Mesendoderm (in vitro differentiated cells): ENCODE results near the gene LITAF.

ENCODE experiments used
- DNase-seq: peaks from one replicate; pipeline ENCODE4 v3.0.0; 2013
- H2AK5ac ChIP-seq: 2 replicates; pipeline ENCODE4 v1.6.1; 2013; ENCODE audit warnings: low read length, inconsistent platforms
- H2BK120ac ChIP-seq: 2 replicates; pipeline ENCODE4 v1.6.1; 2013; ENCODE audit warnings: low read depth, mild to moderate bottlenecking, low read length, moderate library complexity, mixed read lengths
- H2BK15ac ChIP-seq: replicated peaks from 2 replicates; pipeline ENCODE4 v1.6.1; 2013; ENCODE audit warnings: low read depth, mild to moderate bottlenecking, moderate library complexity
- H2BK5ac ChIP-seq: 2 replicates; pipeline ENCODE4 v1.6.1; 2013; ENCODE audit warnings: low read length, inconsistent platforms
- H3K18ac ChIP-seq: 2 replicates; pipeline ENCODE4 v1.6.1; 2013; ENCODE audit warnings: mild to moderate bottlenecking, low read length, mixed read lengths
- H3K23ac ChIP-seq: one replicate; pipeline ENCODE4 v1.6.1; 2013; ENCODE audit warnings: low read length
- H3K27ac ChIP-seq: 2 replicates; pipeline ENCODE4 v1.5.1; 2013; ENCODE audit warnings: low read depth, mild to moderate bottlenecking, inconsistent platforms, low read length, moderate library complexity
- H3K27me3 ChIP-seq: 2 replicates; pipeline ENCODE4 v1.6.1; 2013; ENCODE audit warnings: low read length, control low read depth, mild to moderate bottlenecking, inconsistent platforms; ENCODE audit not compliant: insufficient read depth, poor library complexity
- H3K36me3 ChIP-seq: 2 replicates; pipeline ENCODE4 v1.6.1; 2013; ENCODE audit warnings: low read length, inconsistent platforms; ENCODE audit not compliant: control insufficient read depth, insufficient read depth
- H3K4ac ChIP-seq: one replicate; pipeline ENCODE4 v1.6.1; 2013; ENCODE audit warnings: low read depth, mild to moderate bottlenecking, low read length, moderate library complexity
- H3K4me1 ChIP-seq: 2 replicates; pipeline ENCODE4 v1.6.1; 2013; ENCODE audit warnings: low read depth, low read length, inconsistent platforms; ENCODE audit not compliant: control insufficient read depth
- H3K4me2 ChIP-seq: 2 replicates; pipeline ENCODE4 v1.6.1; 2013; ENCODE audit warnings: low read length
- H3K4me3 ChIP-seq: 2 replicates; pipeline ENCODE4 v1.5.1; 2013; ENCODE audit warnings: mild to moderate bottlenecking, low read length
- H3K56ac ChIP-seq: one replicate; pipeline ENCODE4 v1.6.1; 2013; ENCODE audit warnings: low read length
- H3K79me1 ChIP-seq: 2 replicates; pipeline ENCODE4 v1.6.1; 2013; ENCODE audit warnings: low read length, inconsistent platforms
- H3K79me2 ChIP-seq: 2 replicates; pipeline ENCODE4 v1.6.1; 2013; ENCODE audit warnings: mild to moderate bottlenecking, low read length; ENCODE audit not compliant: control insufficient read depth, insufficient read depth
- H3K9ac ChIP-seq: 2 replicates; pipeline ENCODE4 v1.6.1; 2013; ENCODE audit warnings: low read length, inconsistent platforms
- H4K5ac ChIP-seq: one replicate; pipeline ENCODE4 v1.6.1; 2013; ENCODE audit warnings: low read length
- H4K8ac ChIP-seq: one replicate; pipeline ENCODE4 v1.6.1; 2013; ENCODE audit warnings: low read depth, mild to moderate bottlenecking, control low read depth, low read length, moderate library complexity
- WGBS: extraction: QIAGEN DNeasy Blood & Tissue Kit; methylation state at CpG from one replicate; pipeline ENCODE4 v1.1.7; 2013; ENCODE audit warnings: low lambda C conversion rate, missing lambda C conversion rate; ENCODE audit not compliant: insufficient coverage; ENCODE audit errors: extremely low coverage; 5-methylcytosine and 5-hydroxymethylcytosine counted together

Gene LITAF

DNA sequence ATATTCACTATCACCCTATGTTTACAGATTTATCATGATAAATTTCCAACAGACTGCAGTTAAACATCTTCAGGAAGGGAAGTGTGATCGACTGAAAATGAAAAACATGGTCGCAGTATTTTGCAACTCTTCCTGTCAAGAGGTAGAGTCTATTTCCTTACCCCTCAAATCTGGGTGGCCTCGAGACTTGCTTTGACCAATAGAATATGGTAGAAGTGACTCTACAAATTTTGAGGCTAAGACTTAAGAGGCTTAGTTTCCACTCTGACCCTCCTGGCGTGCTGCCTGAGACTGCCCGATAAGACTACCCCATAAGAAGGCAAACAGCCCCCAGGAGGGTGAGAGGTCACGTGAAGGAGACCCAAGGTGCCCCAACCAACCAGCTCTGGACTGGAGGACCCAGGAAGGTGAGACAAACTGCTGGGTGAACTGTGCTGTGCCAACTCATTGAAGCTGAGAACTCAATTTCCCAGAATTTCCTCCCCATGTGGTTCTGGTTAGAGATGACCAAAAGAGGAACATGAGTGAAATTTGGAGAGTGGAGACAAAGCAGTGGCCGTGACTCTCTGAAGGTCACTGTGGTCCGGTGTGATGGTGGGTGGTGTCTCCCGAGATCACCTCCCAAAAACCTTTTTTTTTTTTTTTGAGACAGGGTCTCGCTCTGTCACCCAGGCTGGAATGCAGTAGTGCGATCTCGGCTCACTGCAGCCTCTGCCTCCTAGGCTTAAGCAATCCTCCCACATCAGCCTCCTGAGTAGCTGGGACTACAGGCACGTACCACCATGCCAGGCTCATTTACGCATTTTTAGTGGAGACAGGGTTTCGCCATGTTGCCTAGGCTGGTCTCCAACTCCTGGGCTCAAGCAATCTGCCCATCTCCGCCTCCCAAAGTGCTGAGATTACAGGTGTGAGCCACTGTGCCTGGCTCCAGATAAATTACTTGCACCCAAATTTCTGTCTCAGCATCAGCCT is 38.2 kb upstream of the LITAF start:
- Histone ChIP-seq H3K79me2 (no peaks in the 10 kb centered on the region), H2BK5ac (no peak overlapping the region), H3K4me1 (no peaks in the 10 kb centered on the region), H3K4ac (no peak overlapping the region), H3K79me1 (no peaks in the 10 kb centered on the region), H3K56ac (no peak overlapping the region), H2BK120ac (no peak overlapping the region), H2BK15ac (no peak overlapping the region), H3K9ac (no peak overlapping the region), H3K4me3 (no peak overlapping the region), H2AK5ac (no peak overlapping the region), H3K36me3 (no peaks in the 10 kb centered on the region), H3K18ac (no peak overlapping the region), H3K4me2 (no peak overlapping the region), H3K27me3 (no peaks in the 10 kb centered on the region), H3K27ac (no peak overlapping the region), H3K23ac (no peak overlapping the region), H4K5ac (no peak overlapping the region), H4K8ac (no peak overlapping the region)
- no CpG with 5 or more reads among the region's 16 CpGs for WGBS
- DNase-seq = no peak

DNA sequence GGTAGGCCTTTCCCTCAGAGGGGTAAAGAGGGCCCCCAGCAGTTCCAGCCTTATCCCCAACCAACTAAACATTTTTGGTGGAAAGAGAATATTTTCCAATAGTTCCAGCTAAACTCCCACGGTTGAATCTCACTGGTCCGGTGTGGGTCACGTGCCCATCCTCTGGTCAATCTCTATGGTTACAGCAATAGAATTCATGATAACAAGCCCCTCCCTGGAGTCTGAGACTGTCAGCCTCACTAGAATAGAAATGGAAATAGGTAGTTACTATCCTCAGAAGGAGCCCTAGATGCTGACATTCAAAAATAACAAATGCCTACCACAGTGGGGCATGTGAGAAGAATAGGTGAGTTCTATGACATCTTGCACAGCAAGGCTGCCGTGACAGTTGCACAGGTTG is 37.5 kb upstream of the LITAF start:
- no peak overlapping the region for H2AK5ac ChIP-seq
- no peak overlapping the region for H3K56ac ChIP-seq
- H4K5ac ChIP-seq = no peak overlapping the region
- H3K27ac ChIP-seq = no peak overlapping the region
- no peak for DNase-seq
- no peaks in the 10 kb centered on the region for H3K36me3 ChIP-seq
- no peak overlapping the region for H4K8ac ChIP-seq
- H2BK5ac ChIP-seq = no peak overlapping the region
- H2BK15ac ChIP-seq = no peak overlapping the region
- no peak overlapping the region for H3K23ac ChIP-seq
- H3K4me2 ChIP-seq = no peak overlapping the region
- H3K79me1 ChIP-seq = no peaks in the 10 kb centered on the region
- H3K4me1 ChIP-seq = no peaks in the 10 kb centered on the region
- H3K9ac ChIP-seq = no peak overlapping the region
- no CpG with 5 or more reads among the region's 4 CpGs for WGBS
- H2BK120ac ChIP-seq = no peak overlapping the region
- no peak overlapping the region for H3K18ac ChIP-seq
- no peak overlapping the region for H3K4ac ChIP-seq
- no peaks in the 10 kb centered on the region for H3K27me3 ChIP-seq
- no peak overlapping the region for H3K4me3 ChIP-seq
- no peaks in the 10 kb centered on the region for H3K79me2 ChIP-seq

DNA sequence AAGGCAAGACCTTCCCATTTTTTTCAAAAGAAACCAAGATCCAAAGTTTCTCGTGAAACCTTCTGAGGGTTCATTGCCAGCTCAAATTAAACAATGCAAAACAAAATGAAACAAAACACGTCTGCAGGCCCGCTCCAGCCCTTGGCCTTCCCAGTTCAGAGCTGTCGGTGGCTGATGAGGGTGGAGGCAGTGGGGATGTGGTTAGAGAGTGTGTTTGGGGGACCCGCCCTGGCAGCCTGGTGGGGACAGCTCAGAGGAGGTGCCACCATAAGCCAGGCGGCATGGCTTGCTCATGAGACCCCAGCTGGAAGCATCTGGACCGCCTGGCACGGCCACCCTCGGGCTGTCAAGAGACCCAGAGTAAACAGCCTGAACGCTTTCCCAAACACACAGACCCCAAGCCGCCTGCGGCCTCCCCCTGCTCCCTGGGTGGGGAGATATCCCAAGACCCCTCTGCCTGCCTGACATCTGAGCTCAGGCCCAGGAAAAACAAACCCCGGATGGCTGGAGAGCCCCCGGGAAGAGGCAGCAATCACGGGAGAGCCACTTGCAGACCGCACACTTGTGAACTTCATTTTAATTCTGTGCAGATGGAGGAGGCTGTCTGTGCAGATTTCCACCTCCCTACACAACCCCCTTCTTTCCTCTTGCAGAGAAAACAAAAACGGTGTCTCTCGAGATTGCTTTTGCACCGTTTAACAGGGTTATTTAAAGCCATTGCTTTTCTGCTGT is 35.4 kb upstream of the LITAF start:
- Histone ChIP-seq H3K23ac (no peak overlapping the region), H2BK5ac (no peak overlapping the region), H3K36me3 (no peaks in the 10 kb centered on the region), H3K27ac (no peak overlapping the region), H3K79me1 (no peaks in the 10 kb centered on the region), H3K56ac (no peak overlapping the region), H3K27me3 (no peaks in the 10 kb centered on the region), H3K9ac (no peak overlapping the region), H2BK120ac (no peak overlapping the region), H3K18ac (no peak overlapping the region), H3K4me2 (no peak overlapping the region), H4K8ac (no peak overlapping the region), H2BK15ac (no peak overlapping the region), H3K4ac (no peak overlapping the region), H4K5ac (no peak overlapping the region), H2AK5ac (no peak overlapping the region), H3K4me3 (no peak overlapping the region), H3K4me1 (no peaks in the 10 kb centered on the region), H3K79me2 (no peaks in the 10 kb centered on the region)
- no CpG with 5 or more reads among the region's 19 CpGs for WGBS
- DNase-seq = no peak

DNA sequence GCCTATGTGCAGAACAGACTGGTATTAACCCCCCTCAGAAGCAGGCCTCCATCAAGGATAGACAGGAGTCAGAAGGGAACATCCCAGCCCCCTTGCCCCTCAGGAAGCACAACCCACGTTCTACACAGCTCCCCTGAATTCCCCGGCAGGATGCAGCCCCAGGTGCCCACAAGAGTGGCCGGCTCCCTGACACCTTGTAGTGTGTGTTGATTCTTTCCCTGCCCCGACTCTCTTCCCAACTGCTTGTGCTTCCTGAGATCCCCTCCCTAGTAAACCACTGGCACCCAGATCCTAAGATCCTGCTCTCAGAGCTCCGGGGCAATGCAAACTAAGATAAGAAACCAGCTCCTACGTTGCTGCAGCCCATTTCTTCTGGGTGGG is 34.8 kb upstream of the LITAF start:
- Histone ChIP-seq H4K5ac (no peak overlapping the region), H3K4me1 (no peaks in the 10 kb centered on the region), H3K36me3 (no peaks in the 10 kb centered on the region), H3K79me2 (no peaks in the 10 kb centered on the region), H3K9ac (no peak overlapping the region), H2BK5ac (no peak overlapping the region), H3K23ac (no peak overlapping the region), H3K4me3 (no peak overlapping the region), H4K8ac (no peak overlapping the region), H3K56ac (no peak overlapping the region), H3K4me2 (no peak overlapping the region), H3K27ac (no peak overlapping the region), H3K79me1 (no peaks in the 10 kb centered on the region), H2AK5ac (no peak overlapping the region), H3K4ac (no peak overlapping the region), H2BK15ac (no peak overlapping the region), H2BK120ac (no peak overlapping the region), H3K18ac (no peak overlapping the region), H3K27me3 (no peaks in the 10 kb centered on the region)
- DNase-seq = no peak
- no CpG with 5 or more reads among the region's 6 CpGs for WGBS

DNA sequence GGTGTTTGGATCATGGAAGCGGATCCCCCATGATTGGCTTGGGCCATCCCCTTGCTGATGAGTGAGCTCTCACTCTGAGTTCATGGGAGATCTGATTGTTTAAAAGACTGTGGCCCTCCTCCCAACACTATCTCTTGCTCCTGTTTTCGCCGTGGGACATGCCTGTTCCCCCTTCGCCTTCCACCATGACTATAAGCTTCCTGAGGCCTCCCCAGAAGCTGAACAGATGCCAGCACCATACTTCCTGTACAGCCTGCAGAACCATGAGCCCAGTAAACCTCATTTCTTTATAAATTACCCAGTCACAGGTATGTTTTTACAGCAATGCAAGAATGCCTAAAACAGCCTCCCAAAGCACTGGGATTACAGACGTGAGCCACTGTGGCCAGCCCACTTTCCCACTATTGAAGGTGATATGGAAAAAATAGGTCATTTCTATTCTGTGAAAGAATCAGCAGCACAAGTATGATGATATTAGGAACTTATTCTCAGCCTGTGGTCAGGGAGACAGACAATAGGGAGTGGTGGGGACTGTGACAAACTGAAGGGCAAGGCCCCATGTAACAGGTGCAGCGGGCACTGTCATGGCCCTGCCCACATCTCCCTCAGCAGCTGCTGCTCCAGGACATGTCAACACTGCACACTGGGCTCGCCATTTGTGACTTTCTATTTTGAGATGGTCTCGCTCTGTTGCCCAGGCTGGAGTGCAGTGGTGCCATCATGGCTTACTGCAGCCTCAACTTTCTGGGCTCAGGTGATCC is 33.7 kb upstream of the LITAF start:
- Histone ChIP-seq H2BK15ac (no peak overlapping the region), H3K18ac (no peak overlapping the region), H3K36me3 (no peaks in the 10 kb centered on the region), H4K5ac (no peak overlapping the region), H3K27me3 (no peaks in the 10 kb centered on the region), H2AK5ac (no peak overlapping the region), H2BK120ac (no peak overlapping the region), H3K79me1 (no peaks in the 10 kb centered on the region), H3K4me1 (peaks cover 4% of the 10 kb centered on the region), H3K79me2 (no peaks in the 10 kb centered on the region), H4K8ac (no peak overlapping the region), H2BK5ac (no peak overlapping the region), H3K27ac (no peak overlapping the region), H3K23ac (no peak overlapping the region), H3K56ac (no peak overlapping the region), H3K4me3 (no peak overlapping the region), H3K9ac (no peak overlapping the region), H3K4me2 (no peak overlapping the region), H3K4ac (no peak overlapping the region)
- WGBS = no CpG with 5 or more reads among the region's 8 CpGs
- no peak for DNase-seq
